RCC 7860 (cell line): ENCODE results near the gene GRK5.
"Not testable (repeated sequence)": the region's sequence is repeated elsewhere in the genome, so short reads cannot be mapped to it uniquely, and the experiment has no call there.

Source experiments
- DNase-seq: peaks from one replicate; pipeline ENCODE4 v3.0.0-alpha.2; 2015; ENCODE audit warnings: low spot score
- FAIRE-seq: peaks from 2 replicates; lab custom pipeline; 2012; peaks lifted over from hg19 to GRCh38; lab: Jason Lieb, UNC

The GRK5 gene

DNA sequence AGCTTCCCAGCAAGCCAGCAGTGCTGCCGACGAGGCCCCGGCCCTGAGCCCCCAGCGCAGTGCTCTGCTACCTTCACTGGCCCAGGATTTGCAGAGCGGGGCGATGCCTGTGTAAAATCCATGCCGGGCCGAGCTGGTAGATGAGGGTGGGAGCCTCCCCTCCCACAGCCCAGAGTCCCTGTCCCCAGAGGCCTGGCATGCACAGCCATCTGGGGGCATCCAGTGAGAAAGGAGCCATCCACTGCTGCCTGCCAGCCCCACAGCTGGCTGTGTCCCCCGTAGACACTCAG, 218.5 kb downstream of the GRK5 start:
- DNase-seq = no peak
- no peak for FAIRE-seq

DNA sequence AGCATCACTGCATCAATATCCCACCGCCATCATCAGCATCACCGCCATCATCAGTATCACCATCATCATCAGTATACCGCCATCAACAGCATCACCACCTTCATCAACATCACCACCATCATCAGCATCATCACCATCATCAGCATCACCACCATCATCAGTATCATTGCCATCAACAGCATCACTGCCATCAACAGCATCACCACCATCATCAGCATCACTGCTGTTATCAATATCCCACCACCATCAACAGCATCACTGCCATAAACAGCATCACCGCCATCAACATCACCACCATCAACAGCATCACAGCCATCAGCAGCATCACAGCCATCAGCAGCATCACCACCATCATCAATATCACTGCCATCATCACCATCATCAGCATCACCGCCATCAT, 219.3 kb downstream of the GRK5 start:
- FAIRE-seq (no peak), DNase-seq (no peak)

DNA sequence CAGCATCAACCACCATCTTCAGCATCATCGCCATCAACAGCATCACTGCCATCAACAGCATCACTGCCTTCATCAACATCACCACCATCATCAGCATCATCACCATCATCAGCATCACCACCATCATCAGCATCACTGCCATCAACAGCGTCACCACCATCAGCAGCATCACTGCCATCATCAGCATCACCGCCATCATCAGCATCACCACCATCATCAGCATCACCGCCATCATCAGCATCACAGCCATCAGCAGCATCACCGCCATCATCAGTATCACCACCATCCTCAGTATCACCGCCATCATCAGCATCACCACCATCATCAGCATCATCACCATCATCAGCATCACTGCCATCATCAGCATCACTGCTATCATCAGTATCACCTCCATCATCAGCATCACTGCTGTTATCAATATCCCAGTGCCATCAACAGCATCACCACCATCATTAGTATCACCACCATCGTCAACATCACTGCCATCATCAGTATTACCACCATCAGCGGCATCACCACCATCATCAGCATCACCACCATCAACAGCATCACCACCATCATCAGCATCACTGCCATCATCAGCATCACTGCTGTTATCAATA, 220.0 kb downstream of the GRK5 start:
- FAIRE-seq = no peak

DNA sequence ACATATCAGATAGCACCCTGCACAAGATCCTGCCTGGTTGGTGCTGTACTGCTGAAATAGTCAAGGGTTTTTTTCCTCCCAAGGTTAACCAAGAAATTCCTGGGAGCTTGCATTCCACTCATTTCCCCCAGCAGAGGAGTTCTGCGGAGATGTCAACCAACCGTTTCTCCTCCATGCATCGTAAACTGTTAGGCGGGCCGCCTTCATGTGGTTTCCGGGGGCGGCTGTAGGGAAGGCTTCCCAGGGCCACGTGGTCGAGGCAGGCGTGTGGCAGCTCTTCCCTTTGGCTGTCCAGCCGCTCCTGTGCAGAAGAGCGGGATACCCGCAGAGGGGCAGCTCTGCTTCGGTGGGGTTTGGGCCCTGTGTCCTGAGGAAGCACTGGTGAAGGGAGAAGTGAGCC, 221.4 kb downstream of the GRK5 start:
- DNase-seq (peak; percentile 59), FAIRE-seq (no peak)

More for the DNA sequence above, 220.0 kb downstream of the GRK5 start:
- DNase-seq = no peak

DNA sequence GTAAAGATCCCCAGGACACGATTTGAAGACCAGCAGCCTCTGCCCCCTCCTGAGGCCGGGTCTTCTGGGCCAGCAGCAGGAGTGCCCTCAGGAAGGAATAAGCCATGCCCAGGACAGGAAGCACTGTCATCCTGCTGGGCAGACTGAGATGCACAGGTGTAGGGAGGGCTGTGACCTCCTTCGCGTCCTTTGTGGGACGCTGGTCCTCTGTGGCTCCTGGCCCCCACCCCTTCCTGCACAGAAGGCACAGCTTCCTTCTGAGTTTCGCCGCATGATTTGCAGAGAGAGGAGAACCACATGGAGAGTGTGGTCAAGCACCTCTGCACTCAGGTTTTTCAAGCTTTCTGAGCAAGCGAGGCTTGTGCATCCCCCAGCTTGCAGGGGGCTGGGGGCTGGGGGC, 222.4 kb downstream of the GRK5 start:
- no peak for DNase-seq
- FAIRE-seq = no peak

DNA sequence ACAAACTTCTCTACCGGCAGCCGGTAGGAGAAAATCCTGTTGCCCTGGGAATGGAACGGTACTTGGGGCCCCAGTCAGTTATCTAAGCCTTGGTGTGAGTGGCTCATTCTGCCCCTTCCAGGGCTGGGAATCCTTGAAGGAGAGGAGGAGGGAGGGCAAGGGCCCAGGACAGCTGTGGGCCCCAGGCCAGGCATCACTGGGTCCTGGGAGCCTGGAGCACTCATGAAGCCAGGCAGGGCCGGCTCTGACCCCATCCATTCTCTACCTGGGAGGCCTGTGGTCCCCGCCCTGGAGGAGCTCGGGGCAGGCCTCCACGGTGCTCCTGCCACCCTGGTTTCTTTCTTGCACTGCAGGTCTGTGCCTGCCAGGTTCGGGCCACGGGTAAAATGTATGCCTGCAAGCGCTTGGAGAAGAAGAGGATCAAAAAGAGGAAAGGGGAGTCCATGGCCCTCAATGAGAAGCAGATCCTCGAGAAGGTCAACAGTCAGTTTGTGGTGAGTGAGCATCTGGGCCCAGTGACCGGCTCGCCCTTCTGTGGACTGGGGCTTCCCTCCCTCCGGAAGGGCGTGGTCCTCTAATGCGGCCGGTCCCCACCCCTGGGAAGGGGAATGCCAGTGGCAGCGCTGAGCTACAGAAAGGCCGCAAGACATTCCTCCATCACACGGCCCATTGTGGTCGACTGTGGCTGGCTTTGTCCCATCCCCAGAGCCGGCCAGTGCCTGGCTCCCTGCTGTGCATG, 223.8 kb downstream of the GRK5 start:
- FAIRE-seq (no peak), DNase-seq (no peak)

DNA sequence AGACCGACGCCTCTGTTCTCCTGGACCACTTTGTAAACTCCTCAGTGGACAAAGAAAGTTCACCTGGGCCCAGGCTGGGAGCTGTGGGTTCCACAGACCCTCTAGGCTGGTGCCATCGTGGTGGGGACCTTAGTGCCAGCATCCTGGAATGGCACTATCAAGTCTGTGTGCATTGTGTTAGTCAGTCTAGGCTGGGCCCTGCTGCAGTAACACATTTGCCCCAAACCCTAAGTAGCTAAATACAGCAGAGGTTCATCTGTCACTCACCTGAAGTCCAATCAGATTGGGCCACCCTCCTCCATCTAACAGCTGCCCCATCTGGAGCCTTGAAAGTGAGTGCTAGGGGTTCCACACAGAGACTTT, 224.4 kb downstream of the GRK5 start:
- no peak for FAIRE-seq

DNA sequence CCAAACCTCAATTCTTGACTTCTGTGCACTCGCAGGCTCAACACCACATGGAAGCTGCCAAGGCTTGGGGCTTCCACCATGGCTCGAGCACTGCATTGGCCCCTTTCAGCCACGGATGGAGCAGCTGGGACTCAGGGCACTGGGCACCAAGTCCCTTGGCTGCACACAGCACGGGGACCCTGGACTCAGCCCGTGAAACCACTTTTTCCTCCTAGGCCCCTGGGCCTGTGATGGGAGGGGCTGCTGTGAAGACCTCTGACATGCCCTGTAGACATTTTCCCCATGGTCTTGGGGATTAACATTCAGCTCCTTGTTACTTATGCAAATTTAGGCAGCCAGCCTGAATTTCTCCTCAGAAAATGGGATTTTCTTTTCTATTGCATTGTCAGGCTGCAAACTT, 227.6 kb downstream of the GRK5 start:
- FAIRE-seq = not testable (repeated sequence)

More for the DNA sequence above, 224.4 kb downstream of the GRK5 start:
- DNase-seq = no peak

DNA sequence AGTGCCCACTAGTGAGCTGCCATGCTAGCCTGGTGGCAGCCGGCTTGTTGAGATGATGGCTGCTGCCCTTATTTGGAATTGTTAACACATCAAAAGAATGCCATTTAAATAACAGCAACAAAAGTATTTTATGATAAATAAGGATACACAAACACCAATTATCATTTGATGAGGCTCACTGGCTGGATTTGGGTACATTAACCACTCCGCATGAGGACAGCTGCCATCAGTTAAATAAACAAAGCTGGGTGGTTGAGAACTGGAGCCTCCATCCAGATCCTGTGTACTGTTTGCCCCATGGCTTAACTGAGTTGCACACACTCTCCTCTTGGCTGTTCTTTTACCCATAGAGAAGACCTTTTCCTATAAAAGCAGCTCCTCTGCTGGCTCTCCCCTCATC, 231.3 kb downstream of the GRK5 start:
- DNase-seq = no peak
- FAIRE-seq = no peak

More for the DNA sequence above, 227.6 kb downstream of the GRK5 start:
- not testable (repeated sequence) for DNase-seq

DNA sequence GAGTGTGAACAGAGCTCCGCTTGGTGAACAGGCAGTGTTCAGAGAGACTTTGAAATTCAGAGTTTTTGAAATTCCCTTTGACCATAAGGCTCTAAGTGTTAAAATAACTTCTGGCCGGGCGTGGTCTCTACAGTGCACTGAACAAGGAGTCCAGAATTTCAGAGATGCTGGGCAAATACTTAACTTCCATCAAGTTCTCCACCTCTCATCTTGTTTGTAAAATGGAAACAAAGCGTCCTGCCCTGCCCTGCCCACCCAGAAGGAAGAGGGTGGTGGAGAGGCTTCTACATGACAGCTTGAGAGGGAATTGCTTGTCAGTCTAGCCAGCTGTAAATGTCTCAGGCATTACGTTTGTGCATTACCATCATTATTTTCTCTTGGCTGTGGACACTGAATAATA, 232.6 kb downstream of the GRK5 start:
- no peak for DNase-seq
- no peak for FAIRE-seq

DNA sequence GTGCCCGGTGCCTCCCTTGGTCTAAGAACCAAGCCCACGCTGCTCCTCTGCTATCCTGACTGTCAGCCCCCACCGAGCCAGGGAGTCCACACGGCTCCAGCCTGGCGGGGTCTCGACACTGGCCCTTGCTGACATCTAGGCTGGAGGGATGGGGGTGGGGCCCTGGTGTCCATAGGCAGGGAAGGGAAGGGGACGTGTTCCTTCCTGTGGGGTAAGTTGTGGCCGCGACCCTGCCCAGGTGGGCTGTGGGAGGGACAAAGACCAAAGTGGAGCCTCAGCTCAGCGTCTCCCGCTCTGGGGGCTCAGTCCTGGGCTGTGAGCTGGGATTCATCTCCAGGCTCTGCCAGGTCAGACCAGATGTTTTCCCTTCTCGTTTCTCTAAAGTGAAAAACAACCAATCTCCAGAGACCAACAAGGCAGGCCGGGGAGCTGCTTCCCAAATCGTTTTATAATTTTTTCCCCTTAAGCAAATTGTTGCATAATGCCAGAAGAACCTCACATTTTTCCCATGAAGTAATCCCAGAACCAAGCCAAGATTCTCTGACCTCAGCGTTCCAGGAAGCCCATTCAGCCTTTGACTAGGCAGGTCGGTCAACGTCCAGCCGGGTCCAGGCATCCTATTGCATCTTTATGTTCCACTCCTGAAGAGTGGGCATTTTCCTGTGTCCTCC, 233.9 kb downstream of the GRK5 start:
- DNase-seq (no peak), FAIRE-seq (no peak)

DNA sequence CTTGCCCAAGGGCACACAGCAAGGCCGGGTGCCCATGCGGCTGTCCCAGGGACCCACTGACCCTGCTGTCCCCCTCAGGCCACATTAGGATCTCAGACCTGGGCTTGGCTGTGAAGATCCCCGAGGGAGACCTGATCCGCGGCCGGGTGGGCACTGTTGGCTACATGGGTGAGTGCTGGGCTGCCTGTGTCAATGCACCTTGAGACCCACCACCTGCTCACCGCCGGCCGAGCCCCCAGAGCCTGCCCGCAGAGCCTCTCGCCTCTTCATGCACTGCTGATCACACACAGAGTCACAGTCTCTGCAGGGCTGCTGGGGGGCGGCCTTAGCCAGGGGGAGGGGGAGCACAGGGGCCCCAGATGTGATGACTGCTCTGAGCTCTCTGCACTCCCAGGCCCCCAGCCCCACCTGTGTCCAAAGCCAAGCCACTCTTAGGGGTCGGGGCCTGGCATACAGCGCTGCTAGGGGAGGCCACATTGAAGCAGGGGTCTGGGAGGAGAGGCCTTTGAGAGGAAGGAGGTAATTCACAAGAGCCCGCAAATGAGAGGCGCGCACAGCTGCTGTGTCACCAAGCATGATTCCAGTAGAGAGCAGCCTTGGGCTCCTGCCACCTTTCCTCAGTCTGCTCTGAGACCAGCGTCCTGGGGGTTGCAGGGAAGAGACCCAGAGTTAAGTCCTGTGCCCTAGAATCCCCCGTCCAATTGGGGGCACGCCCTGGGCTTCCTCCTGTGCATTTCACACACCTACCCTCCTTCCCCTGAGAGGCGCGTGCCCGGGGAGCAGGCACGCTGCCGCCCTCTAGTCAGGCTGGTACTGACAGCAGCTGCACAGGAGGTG, 234.8 kb downstream of the GRK5 start:
- FAIRE-seq (no peak), DNase-seq (no peak)

DNA sequence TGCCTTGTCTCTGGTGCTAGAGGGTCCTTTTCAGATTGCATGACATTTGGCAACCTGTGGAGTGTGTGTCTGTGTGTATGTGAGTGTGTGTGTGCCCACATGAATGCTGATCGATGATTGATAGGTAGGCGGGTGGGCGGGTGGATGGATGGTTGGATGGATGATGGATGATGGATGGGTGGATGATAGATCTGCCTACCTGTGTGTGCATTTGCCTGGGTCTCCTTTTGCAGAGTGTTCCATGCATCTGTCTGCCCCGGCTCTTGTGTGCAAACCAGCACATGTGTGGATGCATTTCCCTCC, 235.3 kb downstream of the GRK5 start:
- no peak for FAIRE-seq
- DNase-seq = no peak

DNA sequence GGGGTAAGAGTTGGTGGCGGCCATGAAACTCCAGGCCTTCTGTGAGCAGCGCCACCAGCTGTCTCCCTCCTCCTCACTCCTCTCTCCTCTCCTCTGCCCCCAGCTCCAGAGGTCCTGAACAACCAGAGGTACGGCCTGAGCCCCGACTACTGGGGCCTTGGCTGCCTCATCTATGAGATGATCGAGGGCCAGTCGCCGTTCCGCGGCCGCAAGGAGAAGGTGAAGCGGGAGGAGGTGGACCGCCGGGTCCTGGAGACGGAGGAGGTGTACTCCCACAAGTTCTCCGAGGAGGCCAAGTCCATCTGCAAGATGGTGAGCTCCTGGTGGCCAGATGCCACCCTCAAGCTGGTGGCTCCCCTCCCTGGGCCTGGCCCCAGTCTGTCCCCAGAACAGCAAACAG, 236.1 kb downstream of the GRK5 start:
- FAIRE-seq (no peak), DNase-seq (no peak)

DNA sequence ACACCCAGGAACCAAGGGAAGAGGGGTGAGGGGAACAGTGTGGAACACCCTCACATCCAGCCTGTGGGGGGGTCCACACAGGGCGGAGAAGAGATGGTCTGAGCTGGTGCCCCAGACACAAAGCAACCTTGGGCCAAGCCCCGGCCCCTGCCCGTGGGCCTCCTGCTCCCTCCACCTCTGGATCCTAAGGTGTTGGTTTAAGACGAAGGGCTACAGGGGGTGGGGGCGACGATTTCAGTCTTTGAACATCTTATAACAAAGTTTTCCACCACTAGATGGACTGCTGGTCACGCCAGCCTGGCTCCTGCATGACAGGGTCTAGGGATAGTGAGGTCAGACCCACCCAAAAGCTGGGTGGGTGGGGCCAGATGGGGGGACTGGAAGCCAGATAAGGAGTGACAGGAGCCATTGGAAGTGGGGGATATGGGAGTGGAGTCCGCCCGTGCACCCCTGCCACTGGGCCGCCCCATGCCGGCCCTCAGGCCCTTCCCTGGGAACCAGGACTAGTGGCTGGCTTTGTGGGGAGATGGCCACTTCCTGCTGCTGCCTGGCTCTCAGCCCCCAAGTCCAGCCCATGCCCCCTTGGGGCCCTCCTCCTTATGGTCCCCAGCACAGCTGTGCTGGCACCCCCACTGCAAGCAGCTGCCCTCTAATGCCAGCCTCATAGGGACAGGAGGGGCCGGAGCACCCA, 236.7 kb downstream of the GRK5 start:
- FAIRE-seq (no peak), DNase-seq (no peak)

DNA sequence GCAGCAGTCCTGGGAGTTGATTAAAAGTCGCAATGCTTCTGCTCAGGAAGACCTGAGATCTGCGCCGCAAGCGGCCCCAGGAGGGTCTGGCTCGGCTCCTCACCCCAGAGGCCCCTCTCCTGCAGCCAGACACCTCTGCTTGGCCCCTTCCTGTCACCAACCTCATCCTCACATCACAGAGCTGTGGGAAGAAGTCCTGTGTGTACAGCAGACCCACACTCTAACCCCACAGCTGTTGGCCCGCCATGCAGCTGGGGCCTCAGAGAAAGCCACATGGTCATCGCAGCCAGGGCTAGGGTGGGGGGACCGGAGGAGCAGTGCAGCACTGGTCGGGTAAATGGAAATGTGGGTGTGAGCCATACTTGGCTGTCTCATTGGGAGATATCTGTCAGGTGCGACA, 237.5 kb downstream of the GRK5 start:
- FAIRE-seq (no peak), DNase-seq (no peak)

DNA sequence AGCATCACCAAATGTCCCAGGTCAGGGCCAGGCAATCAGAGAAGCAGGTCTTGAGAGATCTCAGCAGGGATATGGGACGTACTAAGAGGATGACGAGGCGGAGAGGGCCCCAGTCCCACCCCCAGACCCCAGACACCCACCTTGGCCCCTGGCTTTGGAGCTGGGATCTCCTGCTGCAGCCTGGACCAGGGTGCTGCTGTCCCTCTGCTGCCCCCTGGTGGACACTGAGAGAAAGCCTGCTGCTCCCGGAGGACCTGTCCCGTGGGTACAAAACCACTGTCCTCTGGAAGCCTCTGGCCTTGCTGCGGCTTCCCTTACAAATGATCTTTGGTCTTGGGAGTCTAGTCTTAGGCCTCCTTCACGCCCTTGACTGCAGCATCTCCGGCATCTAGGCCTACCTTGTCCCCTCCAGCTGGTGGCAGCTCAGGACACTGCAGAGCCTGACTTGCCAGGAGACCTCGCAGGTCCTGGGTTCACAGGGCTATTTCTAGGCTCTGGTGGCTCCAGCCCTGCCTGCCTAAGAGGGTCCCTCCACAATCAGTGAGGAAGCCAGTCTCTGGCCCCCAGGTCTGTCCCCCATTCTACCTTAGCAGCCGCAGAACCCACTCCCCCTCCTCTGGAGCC, 238.1 kb downstream of the GRK5 start:
- DNase-seq (peak; percentile 62), FAIRE-seq (no peak)

DNA sequence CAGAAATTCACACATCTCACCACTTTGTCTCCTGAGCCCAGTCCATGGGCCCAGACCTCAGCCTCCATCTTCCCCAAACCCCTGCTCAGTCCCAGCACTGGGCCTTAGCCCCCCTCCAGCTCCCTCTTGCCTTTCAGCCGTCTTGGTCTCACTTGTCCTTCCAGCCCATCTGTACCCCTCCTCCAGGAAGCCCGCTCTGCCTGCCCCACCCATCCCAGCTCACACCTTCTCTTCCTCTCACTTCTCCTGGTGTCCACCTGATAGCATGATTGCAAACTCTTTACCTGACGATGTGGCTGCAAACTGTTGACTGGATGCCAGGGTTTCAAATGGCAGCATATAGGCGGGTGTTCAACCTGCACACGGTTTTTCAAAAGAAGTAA, 238.6 kb downstream of the GRK5 start:
- FAIRE-seq (no peak), DNase-seq (no peak)

DNA sequence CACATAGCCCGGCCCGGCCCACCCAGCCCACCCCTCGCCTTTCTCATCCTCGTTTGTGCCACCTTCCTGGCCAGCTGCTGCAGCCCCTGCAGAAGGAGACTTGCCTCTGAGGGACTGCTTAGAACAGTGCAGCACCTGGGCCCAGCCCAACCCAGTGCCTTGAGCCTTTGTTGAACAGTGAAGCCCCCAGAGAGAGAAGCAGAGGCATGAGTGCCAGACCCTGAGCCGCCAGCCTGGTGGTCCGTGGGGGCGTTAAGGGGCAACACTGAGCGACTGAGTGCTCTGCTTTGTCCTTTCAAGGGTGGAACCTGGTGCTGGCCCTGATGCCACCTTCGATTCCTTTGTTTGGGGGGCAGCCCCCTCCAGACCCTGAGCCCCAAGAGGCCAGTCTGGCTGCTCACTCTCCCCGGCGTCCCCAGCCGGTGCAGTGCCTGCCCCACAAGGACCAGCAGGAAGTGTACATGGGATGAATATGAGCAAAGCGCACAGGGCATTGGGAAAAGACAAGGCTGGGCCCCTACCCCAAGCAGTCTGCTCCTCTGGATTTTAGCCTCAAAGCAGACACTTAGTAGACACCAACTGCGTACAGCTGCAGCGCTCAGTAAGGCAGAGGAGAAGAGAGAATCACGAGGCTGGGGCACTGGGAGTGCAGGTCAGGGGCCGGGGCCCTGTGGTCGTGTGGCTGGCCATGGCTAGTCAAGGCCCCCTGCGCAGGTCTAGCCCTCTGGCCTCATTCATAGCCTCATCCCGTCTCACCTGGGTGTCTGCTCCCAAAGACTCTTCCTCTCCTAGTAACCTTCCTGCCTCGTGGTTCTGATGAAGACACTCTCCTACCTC, 239.3 kb downstream of the GRK5 start:
- no peak for FAIRE-seq
- no peak for DNase-seq

DNA sequence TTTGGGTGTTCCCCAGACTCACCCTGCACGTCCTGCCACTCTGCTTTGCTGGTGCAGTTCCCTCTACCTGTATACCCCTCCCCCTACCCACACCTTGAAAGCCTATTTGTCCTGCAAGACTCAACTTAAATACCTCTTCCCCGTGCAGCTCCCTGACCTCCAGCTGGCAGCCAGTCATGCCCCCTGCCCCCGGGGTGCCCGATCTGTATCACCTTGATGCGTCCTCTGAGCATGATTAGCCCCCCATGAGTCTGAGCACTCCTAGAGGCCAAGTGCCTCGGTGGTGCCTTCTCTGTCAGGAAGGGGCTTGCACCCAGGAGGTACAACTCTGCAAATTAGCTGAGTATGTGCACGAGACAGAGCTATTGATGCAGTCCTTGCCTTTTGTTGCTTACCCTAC, 240.1 kb downstream of the GRK5 start:
- FAIRE-seq = no peak
- DNase-seq = no peak
